HepG2 (cell line): Measurements from ENCODE around the gene ACOXL. TPM values are rescaled to one million over a fixed set of nuclear protein-coding genes. Genes with fewer than 3 reads are reported as not detected.

Source experiments
- ATAC-seq: fragments of 200-7000 bp; cut with Tn5 transposase; 3 replicates; pipeline ENCODE4 v1.9.1; 2020; ENCODE audit warnings: mild to moderate bottlenecking, moderate library complexity
- BruUV-seq: library from RNA; stranded (reverse); fragments of 400-500 nt; replicated peaks from 2 replicates; lab custom pipeline; 2021; lab: Mats Ljungman, UMichigan
- CTCF ChIA-PET: fragments of 300-600 bp; formaldehyde crosslinking; extraction: SDS; loops from one replicate; lab custom pipeline; 2021; ENCODE audit warnings: low total read pairs, inconsistent platforms, low intra/inter-chr PET ratio; lab: Yijun Ruan, JAX
- POLR2A ChIA-PET: fragments of 350-600 bp; sonication (Branson Sonifier 250); formaldehyde crosslinking; loops from one replicate; lab custom pipeline; 2020; ENCODE audit warnings: antibody characterized with exemption, inconsistent platforms; lab: Yijun Ruan, JAX
- DNase-seq: peaks from one replicate; pipeline ENCODE4 v3.0.0-alpha.2; 2015; ENCODE audit warnings: low spot score
- FAIRE-seq: peaks from 3 replicates; lab custom pipeline; 2011; peaks lifted over from hg19 to GRCh38; lab: Jason Lieb, UNC
- H2AFZ ChIP-seq: one replicate; pipeline ENCODE4 v1.6.1; 2011; ENCODE audit warnings: low read length, inconsistent platforms
- H3K27ac ChIP-seq: fragments of 300-600 bp; 3 replicates; pipeline ENCODE4 v1.8.0; 2011; ENCODE audit warnings: mixed run types, mild to moderate bottlenecking, mixed read lengths, low read length, inconsistent platforms; ENCODE audit not compliant: insufficient read depth; ENCODE audit errors: extremely low read length
- H3K27me3 ChIP-seq, 2 experiments: fragments of 200-600 bp in 1 of 2; 2 replicates in 1 of 2; 3 replicates in 1 of 2; pipeline versions ENCODE4 v1.6.0 to v1.8.0; 2011; ENCODE audit warnings: low read length in 2 of 2, mild to moderate bottlenecking in 2 of 2, moderate library complexity in 2 of 2, inconsistent platforms in 1 of 2; ENCODE audit not compliant: insufficient read depth in 2 of 2, control insufficient read depth in 1 of 2
- H3K36me3 ChIP-seq, 2 experiments: fragments of 200-600 bp in 1 of 2; replicated peaks in 1 of 2; 2 replicates in 1 of 2; 3 replicates in 1 of 2; pipeline versions ENCODE4 v1.5.1 to v1.8.0; 2011; ENCODE audit warnings: low read length in 2 of 2, inconsistent platforms in 1 of 2; ENCODE audit not compliant: insufficient read depth in 2 of 2, control insufficient read depth in 1 of 2
- H3K4me1 ChIP-seq: 2 replicates; pipeline ENCODE4 v1.5.1; 2012; ENCODE audit warnings: low read length, inconsistent platforms; ENCODE audit not compliant: insufficient read depth
- H3K4me2 ChIP-seq: 2 replicates; pipeline ENCODE4 v1.6.0; 2011; ENCODE audit warnings: low read depth, low read length, inconsistent platforms
- H3K4me3 ChIP-seq, 3 experiments: fragments of 200-600 bp in 1 of 3; sonication (generic), shearing (Covaris generic) in 1 of 3; replicated peaks in 1 of 3; 2 replicates each; pipeline ENCODE4 v1.5.1; 2011 to 2016; ENCODE audit warnings: low read length in 3 of 3, inconsistent platforms in 2 of 3, low read depth in 2 of 3, mild to moderate bottlenecking in 2 of 3, control low read depth in 1 of 3, mixed read lengths in 1 of 3; ENCODE audit not compliant: insufficient read depth in 1 of 3
- H3K79me2 ChIP-seq: one replicate; pipeline ENCODE4 v1.6.1; 2011; ENCODE audit warnings: low read length, inconsistent platforms; ENCODE audit not compliant: insufficient read depth
- H3K9ac ChIP-seq: 2 replicates; pipeline ENCODE4 v1.6.0; 2011; ENCODE audit warnings: mild to moderate bottlenecking, low read depth, low read length, inconsistent platforms; ENCODE audit not compliant: insufficient read depth
- H3K9me3 ChIP-seq: 2 replicates; pipeline ENCODE4 v1.5.1; 2012; ENCODE audit warnings: mild to moderate bottlenecking, low read length
- H4K20me1 ChIP-seq: 2 replicates; pipeline ENCODE4 v1.6.0; 2011; ENCODE audit warnings: inconsistent platforms, mild to moderate bottlenecking, low read length, moderate library complexity; ENCODE audit not compliant: insufficient read depth
- GABPA ChIP-seq, 2 experiments: IDR thresholded peaks; 2 replicates each; pipeline ENCODE4 v1.6.1; 2011 to 2016; ENCODE audit warnings: low read depth in 2 of 2, low read length in 1 of 2, missing biosample characterization in 1 of 2, missing genetic modification characterization in 1 of 2
- HNF1B ChIP-seq: sonication (generic); formaldehyde crosslinking; IDR thresholded peaks from 2 replicates; pipeline ENCODE4 v1.5.1; 2020; ENCODE audit warnings: mild to moderate bottlenecking, moderate library complexity, missing genetic modification reagents
- HOMEZ ChIP-seq: IDR thresholded peaks from 2 replicates; pipeline ENCODE4 v1.6.1; 2016; ENCODE audit warnings: low read depth
- KMT2B ChIP-seq: IDR thresholded peaks from 2 replicates; pipeline ENCODE4 v1.6.1; 2016; ENCODE audit warnings: missing genetic modification reagents, missing compliant biosample characterization
- MEIS1 ChIP-seq: sonication (generic); formaldehyde crosslinking; IDR thresholded peaks from 2 replicates; pipeline ENCODE4 v1.9.0; 2021; ENCODE audit warnings: mild to moderate bottlenecking, missing genetic modification reagents, moderate library complexity, borderline replicate concordance
- PLSCR1 ChIP-seq: sonication (generic); formaldehyde crosslinking; IDR thresholded peaks from 2 replicates; pipeline ENCODE4 v1.5.0; 2020; ENCODE audit warnings: missing genetic modification reagents, mild to moderate bottlenecking, borderline replicate concordance
- SNAPC2 ChIP-seq: sonication (generic); formaldehyde crosslinking; IDR thresholded peaks from 2 replicates; pipeline ENCODE4 v1.8.1; 2022; ENCODE audit warnings: mild to moderate bottlenecking, missing genetic modification reagents
- SOX6 ChIP-seq, 2 experiments: fragments of 450-650 bp in 1 of 2; sonication (generic) in 1 of 2; formaldehyde crosslinking in 1 of 2; IDR thresholded peaks; 2 replicates each; pipeline versions ENCODE4 v1.4.0 to v1.6.1; 2017 to 2020; ENCODE audit warnings: antibody characterized with exemption in 1 of 2, mild to moderate bottlenecking in 1 of 2, missing genetic modification reagents in 1 of 2
- TRIM24 ChIP-seq: sonication (generic); formaldehyde crosslinking; IDR thresholded peaks from 2 replicates; pipeline ENCODE4 v1.8.0; 2022; ENCODE audit warnings: mild to moderate bottlenecking, missing genetic modification reagents
- WIZ ChIP-seq: sonication (generic); formaldehyde crosslinking; IDR thresholded peaks from 2 replicates; pipeline ENCODE4 v1.5.1; 2020; ENCODE audit warnings: mild to moderate bottlenecking, missing genetic modification reagents
- ZKSCAN1 ChIP-seq: fragments of 150-350 bp; IDR thresholded peaks from 2 replicates; pipeline ENCODE4 v1.6.1; 2014; ENCODE audit warnings: low read length
- ZNF280B ChIP-seq: sonication (generic); formaldehyde crosslinking; IDR thresholded peaks from 2 replicates; pipeline ENCODE4 v1.5.0; 2020; ENCODE audit warnings: missing genetic modification reagents, mild to moderate bottlenecking, borderline replicate concordance
- ZNF335 ChIP-seq: sonication (generic); formaldehyde crosslinking; IDR thresholded peaks from 2 replicates; pipeline ENCODE4 v1.4.0; 2020; ENCODE audit warnings: missing genetic modification reagents
- ZNF510 ChIP-seq: sonication (generic); formaldehyde crosslinking; IDR thresholded peaks from 2 replicates; pipeline ENCODE4 v1.4.0; 2020; ENCODE audit warnings: low read depth, mild to moderate bottlenecking, missing genetic modification reagents
- ZNF546 ChIP-seq: sonication (generic); formaldehyde crosslinking; conservative IDR thresholded peaks from 2 replicates; pipeline ENCODE4 v1.8.1; 2023; ENCODE audit warnings: mild to moderate bottlenecking, missing genetic modification reagents
- ZNF841 ChIP-seq: sonication (generic); formaldehyde crosslinking; IDR thresholded peaks from 2 replicates; pipeline ENCODE4 v1.8.1; 2023; ENCODE audit warnings: missing genetic modification reagents, borderline replicate concordance
- whole genome bisulfite sequencing: methylation state at CpG from one replicate; pipeline ENCODE4 v1.1.6; 2017; ENCODE audit warnings: low lambda C conversion rate; 5-methylcytosine and 5-hydroxymethylcytosine counted together
- in situ Hi-C: cut with HindIII; loops from 2 replicates; pipeline ENCODE4 v1.10.0; 2017; ENCODE audit warnings: low pct_unique_long_range_greater_than_20kb; ENCODE audit not compliant: extremely low pct_ligation_motif_present
- intact Hi-C: fragments of 100-400 bp; cut with micrococcal nuclease; formaldehyde crosslinking; loops from one replicate; pipeline ENCODE4 v1.10.0; 2022; ENCODE audit not compliant: unreplicated experiment
- polyA plus RNA-seq, 8 experiments: library from polyadenylated mRNA; depleted of rRNA in 3 of 8; stranded (reverse) in 7 of 8; unstranded in 1 of 8; fragments of >200 nt; fragmentation: Illumina TruSeq in 4 of 8; extraction: Trizol in 4 of 8; gene quantifications; 2 replicates each; pipeline versions ENCODE4 v1.2.1 to v1.2.3, GENCODE V29; 2011 to 2016; ENCODE audit warnings: low read depth in 4 of 8, missing spikeins in 1 of 8, mixed read lengths in 1 of 8; ENCODE audit not compliant: insufficient read depth in 1 of 8
- total RNA-seq, 5 experiments: library from RNA; depleted of rRNA; stranded (reverse); fragments of >200 nt; fragmentation: Illumina TruSeq; extraction: Trizol; gene quantifications; 2 replicates each; pipeline ENCODE4 v1.2.3, GENCODE V29; 2016; ENCODE audit warnings: low read depth in 1 of 5

Gene ACOXL
- total and polyA plus RNA-seq, 2 of the 13 experiments (the other 11 are each of a cell fraction or from before 2014, with no cell fraction given), result not detected

GRCh38 chr2:110946902-110947301 lies 214.5 kb downstream of the ACOXL start:
- ATAC-seq, result no peak
- no peaks in the 10 kb centered on the region for H4K20me1 ChIP-seq
- intact Hi-C loops, result no loop called here
- no TSS peak for BruUV-seq
- no peaks in the 10 kb centered on the region for H3K9me3 ChIP-seq
- no peak for TF ChIP-seq ZNF335 (CRISPR knock-in tag)
- no peak for TF ChIP-seq ZNF510 (CRISPR knock-in tag)
- TF ChIP-seq KMT2B (CRISPR knock-in tag), result no peak
- TF ChIP-seq WIZ, result no peak
- TF ChIP-seq TRIM24 (CRISPR knock-in tag), result no peak
- TF ChIP-seq PLSCR1, result no peak
- TF ChIP-seq ZKSCAN1, result no peak
- TF ChIP-seq ZNF546 (CRISPR knock-in tag), result no peak
- no peak for TF ChIP-seq HNF1B (CRISPR knock-in tag)
- TF ChIP-seq ZNF280B (CRISPR knock-in tag), result no peak
- TF ChIP-seq ZNF841 (CRISPR knock-in tag), result no peak
- TF ChIP-seq GABPA (IDR thresholded peaks at IDR 0.05; ENCODE audit: low read depth, low read length), result no peak
- TF ChIP-seq GABPA (CRISPR knock-in tag; IDR thresholded peaks at IDR 0.05; ENCODE audit: low read depth), result no peak
- no peak for TF ChIP-seq MEIS1 (CRISPR knock-in tag)
- no peak for TF ChIP-seq HOMEZ (CRISPR knock-in tag)
- TF ChIP-seq SNAPC2 (CRISPR knock-in tag), result no peak
- TF ChIP-seq SOX6 (IDR thresholded peaks at IDR 0.05), result no peak
- TF ChIP-seq SOX6 (CRISPR knock-in tag; IDR thresholded peaks at IDR 0.05), result no peak
- TF ChIP-seq, all 625 proteins: peak for 0
- Histone ChIP-seq H2AFZ (no peak overlapping the region), H3K79me2 (no peaks in the 10 kb centered on the region), H3K4me2 (no peak overlapping the region), H3K9ac (no peak overlapping the region), H3K27ac (no peak overlapping the region), H3K27me3 (no peaks in the 10 kb centered on the region), H3K4me3 (no peak overlapping the region), H3K4me1 (no peaks in the 10 kb centered on the region), H3K36me3 (no peaks in the 10 kb centered on the region)
- ChIA-PET POLR2A (no interaction called here), CTCF (no interaction called here)
- in situ Hi-C loops, result no loop called here
- 50% methylated on average over 7 of the region's 7 CpGs for WGBS
- FAIRE-seq (no peak), DNase-seq (no peak)
